Measurements from ENCODE around the gene CFAP97D2.
"Not testable (repeated sequence)": the region's sequence is repeated elsewhere in the genome, so short reads cannot be mapped to it uniquely, and the experiment has no call there.

Gene CFAP97D2

DNA sequence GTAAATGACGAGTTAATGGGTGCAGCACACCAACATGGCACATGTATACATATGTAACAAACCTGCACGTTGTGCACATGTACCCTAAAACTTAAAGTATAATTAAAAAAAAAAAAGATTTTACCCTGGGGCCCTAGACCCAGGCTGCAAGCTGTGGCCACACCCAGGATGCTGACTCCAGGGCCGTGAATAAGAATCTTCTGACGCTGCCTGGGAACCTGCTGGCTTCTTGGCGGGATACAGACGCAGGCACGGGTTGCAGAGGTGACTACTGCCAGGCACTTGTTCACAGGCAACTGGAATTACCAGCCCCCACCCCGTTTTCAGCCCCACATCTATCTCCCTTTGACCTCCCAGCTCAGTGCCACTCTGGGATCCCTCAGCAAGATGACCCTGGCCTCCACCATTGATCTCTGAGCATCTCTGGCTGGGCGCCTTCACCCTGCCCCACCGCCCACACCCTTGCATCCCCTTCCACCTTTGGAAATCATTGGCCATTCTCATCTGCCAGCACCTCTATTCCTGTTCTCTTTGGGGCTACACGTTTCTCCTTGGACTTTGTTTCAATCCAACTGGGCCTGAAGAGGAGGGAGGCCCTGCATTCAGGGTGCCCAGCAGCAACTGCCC is 21.1 kb upstream of the CFAP97D2 start:
- TF ChIP-seq, protein P1, sequence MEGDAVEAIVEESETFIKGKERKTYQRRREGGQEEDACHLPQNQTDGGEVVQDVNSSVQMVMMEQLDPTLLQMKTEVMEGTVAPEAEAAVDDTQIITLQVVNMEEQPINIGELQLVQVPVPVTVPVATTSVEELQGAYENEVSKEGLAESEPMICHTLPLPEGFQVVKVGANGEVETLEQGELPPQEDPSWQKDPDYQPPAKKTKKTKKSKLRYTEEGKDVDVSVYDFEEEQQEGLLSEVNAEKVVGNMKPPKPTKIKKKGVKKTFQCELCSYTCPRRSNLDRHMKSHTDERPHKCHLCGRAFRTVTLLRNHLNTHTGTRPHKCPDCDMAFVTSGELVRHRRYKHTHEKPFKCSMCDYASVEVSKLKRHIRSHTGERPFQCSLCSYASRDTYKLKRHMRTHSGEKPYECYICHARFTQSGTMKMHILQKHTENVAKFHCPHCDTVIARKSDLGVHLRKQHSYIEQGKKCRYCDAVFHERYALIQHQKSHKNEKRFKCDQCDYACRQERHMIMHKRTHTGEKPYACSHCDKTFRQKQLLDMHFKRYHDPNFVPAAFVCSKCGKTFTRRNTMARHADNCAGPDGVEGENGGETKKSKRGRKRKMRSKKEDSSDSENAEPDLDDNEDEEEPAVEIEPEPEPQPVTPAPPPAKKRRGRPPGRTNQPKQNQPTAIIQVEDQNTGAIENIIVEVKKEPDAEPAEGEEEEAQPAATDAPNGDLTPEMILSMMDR (IDR thresholded peaks at IDR 0.05; ENCODE audit: borderline replicate concordance, control extremely low read depth, extremely low read depth, insufficient read depth, missing control alignments) = no peak
- in situ Hi-C loops (cut with MboI; ENCODE audit: low sequenced_read_pairs, unreplicated experiment) = no loop called here
- no peak for DNase-seq (ENCODE audit: low spot score)

DNA sequence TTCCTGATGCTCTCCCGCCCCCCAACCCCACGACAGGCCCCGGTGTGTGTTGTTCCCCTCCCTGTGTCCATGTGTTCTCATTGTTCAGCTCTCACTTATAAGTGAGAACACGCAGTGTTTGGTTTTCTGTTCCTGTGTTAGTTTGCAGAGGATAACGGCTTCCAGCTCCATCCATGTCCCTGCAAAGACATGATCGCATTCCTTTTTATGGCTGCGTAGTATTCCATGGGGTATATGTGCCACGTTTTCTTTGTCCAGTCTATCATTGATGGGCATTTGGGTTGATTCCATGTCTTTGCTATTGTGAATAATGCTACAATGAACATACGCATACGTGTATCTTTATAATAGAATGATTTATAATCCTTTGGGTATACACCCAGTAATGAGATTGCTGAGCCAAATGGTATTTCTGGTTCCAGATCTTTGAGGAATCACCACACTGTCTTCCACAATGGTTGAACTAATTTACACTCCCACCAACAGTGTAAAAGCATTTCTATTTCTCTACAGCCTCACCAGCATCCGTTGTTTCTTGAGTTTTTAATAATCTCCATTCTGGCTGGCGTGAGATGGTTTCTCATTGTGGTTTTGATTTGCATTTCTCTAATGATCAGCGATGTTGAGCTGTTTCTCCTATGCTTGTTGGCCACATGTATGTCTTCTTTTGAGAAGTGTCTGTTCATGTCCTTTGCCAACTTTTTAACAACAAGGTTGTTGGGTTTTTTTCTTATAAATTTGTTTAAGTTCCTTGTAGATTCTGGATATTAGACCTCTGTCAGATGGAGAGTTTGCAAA is 20.0 kb upstream of the CFAP97D2 start:
- in situ Hi-C loops (cut with MboI; ENCODE audit: low sequenced_read_pairs, unreplicated experiment) = not testable (repeated sequence)

DNA sequence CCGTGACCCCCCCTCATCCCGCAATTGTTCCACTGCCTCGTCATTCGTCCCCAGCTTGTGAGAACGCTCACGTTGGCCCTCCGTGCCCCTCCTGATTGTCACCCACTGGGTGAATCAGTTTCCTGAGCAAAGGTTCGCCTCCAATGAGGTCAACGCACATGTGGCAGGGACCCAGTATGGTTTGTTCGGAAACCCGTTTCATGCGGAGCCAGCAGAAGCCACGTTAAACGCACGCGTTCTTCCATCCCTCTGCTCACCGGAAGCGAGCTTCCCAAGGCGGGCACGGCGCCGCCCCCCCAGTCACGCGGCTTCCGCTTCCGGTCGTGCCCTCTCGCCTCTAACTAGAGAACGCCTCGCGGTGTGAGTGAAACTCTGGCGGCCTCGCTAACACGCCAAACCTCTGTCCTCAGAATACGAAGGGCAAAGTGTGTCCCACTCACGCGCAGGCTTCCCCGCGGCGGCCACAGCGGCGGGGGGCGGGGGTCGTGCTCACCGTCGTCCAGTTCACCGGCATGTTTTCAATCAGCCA is 18.0 kb upstream of the CFAP97D2 start:
- in situ Hi-C loops (cut with MboI; ENCODE audit: low sequenced_read_pairs, unreplicated experiment) = no loop called here
- no peak for DNase-seq (ENCODE audit: low spot score)
- TF ChIP-seq, protein P1 (IDR thresholded peaks at IDR 0.05; ENCODE audit: borderline replicate concordance, control extremely low read depth, extremely low read depth, insufficient read depth, missing control alignments) = no peak

More for the DNA sequence above, 20.0 kb upstream of the CFAP97D2 start:
- DNase-seq (ENCODE audit: low spot score) = not testable (repeated sequence)

DNA sequence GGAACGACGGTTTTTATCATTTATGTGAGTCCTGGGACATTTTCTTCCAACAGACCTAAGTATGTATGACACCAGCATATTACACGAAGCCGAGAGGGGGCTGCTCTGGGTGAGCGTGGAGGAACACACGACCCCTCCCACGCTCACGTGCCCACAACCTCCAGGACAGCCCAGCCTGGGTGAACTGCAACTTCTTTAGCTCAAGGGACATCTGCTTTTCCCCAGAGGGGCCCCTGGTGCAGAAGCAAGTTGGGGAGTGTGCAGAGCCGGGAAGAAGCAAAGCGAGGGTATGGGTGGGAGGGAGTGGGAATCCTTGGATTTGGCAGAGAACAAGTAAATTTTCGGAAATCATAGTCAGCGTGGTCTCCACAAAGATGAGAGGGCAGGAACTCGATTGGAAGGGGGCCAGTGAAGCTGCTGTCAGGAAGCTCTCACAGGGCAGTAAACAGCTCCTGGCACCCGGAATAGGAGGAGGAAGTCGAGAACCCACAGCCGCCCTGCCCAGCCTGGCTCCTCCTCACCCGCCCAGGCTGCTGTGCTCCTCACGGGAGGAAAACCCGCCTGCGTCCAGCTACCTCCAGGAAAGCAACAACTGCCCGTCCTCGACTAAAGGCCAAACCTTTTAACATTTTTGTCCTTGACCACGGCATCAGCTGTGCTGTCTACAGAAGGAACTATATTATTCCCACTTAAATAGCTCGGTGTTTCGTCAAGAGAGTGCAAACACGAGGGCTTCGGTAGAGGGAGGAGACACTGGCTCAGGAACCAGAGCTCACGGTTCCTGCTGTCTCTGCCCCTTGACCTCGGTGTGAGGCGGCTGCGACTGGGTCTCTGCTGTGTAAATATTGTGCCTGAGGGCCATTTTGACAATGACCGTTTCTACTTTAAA is 17.2 kb upstream of the CFAP97D2 start:
- in situ Hi-C loops (cut with MboI; ENCODE audit: low sequenced_read_pairs, unreplicated experiment) = no loop called here
- TF ChIP-seq, protein P1 (IDR thresholded peaks at IDR 0.05; ENCODE audit: borderline replicate concordance, control extremely low read depth, extremely low read depth, insufficient read depth, missing control alignments) = no peak
- DNase-seq (ENCODE audit: low spot score) = no peak

DNA sequence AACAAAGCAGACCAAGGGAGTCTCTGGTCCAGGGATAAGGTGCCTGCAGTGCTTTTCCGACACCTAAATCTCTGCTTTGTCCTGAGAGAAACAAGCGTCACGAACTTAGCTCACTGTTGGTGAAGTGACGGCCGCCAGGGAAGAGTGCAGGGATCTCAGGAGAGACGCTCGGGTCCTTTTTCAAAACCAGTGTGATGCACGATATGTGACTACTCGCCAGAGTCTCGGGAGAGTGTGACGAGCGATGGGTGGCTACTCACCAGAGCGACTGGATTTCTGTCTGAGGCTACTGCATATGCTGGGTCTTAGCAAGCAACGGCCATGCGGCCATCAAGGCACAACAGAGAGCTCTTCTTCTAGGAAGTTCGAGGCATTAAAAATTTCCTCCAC is 16.5 kb upstream of the CFAP97D2 start:
- in situ Hi-C loops (cut with MboI; ENCODE audit: low sequenced_read_pairs, unreplicated experiment) = no loop called here
- DNase-seq (ENCODE audit: low spot score) = no peak
- TF ChIP-seq, protein P1 (IDR thresholded peaks at IDR 0.05; ENCODE audit: borderline replicate concordance, control extremely low read depth, extremely low read depth, insufficient read depth, missing control alignments) = no peak

DNA sequence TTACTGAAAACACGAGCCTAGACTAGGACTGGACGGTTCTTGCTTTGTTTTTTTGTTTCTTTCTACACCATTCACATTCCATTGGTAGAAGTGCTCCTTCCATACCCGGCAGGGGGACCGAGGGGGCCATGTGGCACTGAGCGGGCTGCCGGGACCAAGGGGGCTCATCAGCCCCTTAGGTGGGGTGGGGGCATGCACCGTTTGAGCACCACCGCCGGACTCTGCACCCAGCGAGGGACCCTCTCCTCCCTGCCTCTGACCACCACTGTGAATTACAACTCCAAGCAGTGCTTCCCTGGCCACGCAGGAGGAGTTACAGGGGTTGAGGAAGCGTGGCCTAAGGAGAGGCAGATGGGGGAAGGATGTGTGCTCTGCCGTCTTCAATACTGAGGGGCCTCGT is 15.0 kb upstream of the CFAP97D2 start:
- no peak for DNase-seq (ENCODE audit: low spot score)
- in situ Hi-C loops (cut with MboI; ENCODE audit: low sequenced_read_pairs, unreplicated experiment) = no loop called here
- TF ChIP-seq, protein P1 (IDR thresholded peaks at IDR 0.05; ENCODE audit: borderline replicate concordance, control extremely low read depth, extremely low read depth, insufficient read depth, missing control alignments) = no peak
